Thoracic aorta (tissue), 2 donors: ENCODE measurements around the gene CCL17. TPM values are rescaled to one million over a fixed set of nuclear protein-coding genes. Genes with fewer than 3 reads are reported as not detected.

Experiments
- ATAC-seq: fragments of 150-250 bp; one replicate; pipeline ENCODE4 v1.8.0; 2017; ENCODE audit warnings: low read depth; ENCODE audit not compliant: insufficient number of reproducible peaks, low FRiP score
- DNase-seq: peaks from one replicate; pipeline ENCODE4 v3.0.0-alpha.2; 2020; ENCODE audit warnings: low spot score
- H3K27ac ChIP-seq, 2 donors: fragments of 200-600 bp; sonication (generic); 1 replicate in 1 of 2; 2 replicates in 1 of 2; pipeline ENCODE4 v1.5.1; 2016; ENCODE audit warnings: mild to moderate bottlenecking in 2 of 2, moderate library complexity in 2 of 2
- H3K27me3 ChIP-seq: fragments of 200-600 bp; sonication (generic); replicated peaks from 2 replicates; pipeline ENCODE4 v1.6.0; 2016; ENCODE audit warnings: mild to moderate bottlenecking; ENCODE audit not compliant: insufficient read depth
- H3K36me3 ChIP-seq: fragments of 200-600 bp; sonication (generic); one replicate; pipeline ENCODE4 v1.5.1; 2016
- H3K4me1 ChIP-seq, 2 donors: fragments of 200-600 bp; sonication (generic); 1 replicate in 1 of 2; 2 replicates in 1 of 2; pipeline versions ENCODE4 v1.5.1 to v1.6.0; 2016; ENCODE audit warnings: low read depth in 2 of 2, mild to moderate bottlenecking in 1 of 2; ENCODE audit not compliant: control insufficient read depth in 1 of 2
- H3K4me3 ChIP-seq: fragments of 200-600 bp; sonication (generic); 2 replicates; pipeline ENCODE4 v1.5.1; 2016; ENCODE audit warnings: mild to moderate bottlenecking
- H3K9me3 ChIP-seq: fragments of 200-600 bp; sonication (generic); 2 replicates; pipeline ENCODE4 v1.5.1; 2016
- CTCF ChIP-seq: fragments of 200-600 bp; sonication (generic); IDR thresholded peaks from one replicate; pipeline ENCODE4 v1.5.1; 2019; ENCODE audit warnings: antibody characterized with exemption
- total RNA-seq, 2 donors: library from RNA; depleted of rRNA; stranded (reverse); fragments of >200 nt; gene quantifications; one replicate each; pipeline versions ENCODE4 v1.1.0 to v1.2.3, GENCODE V29; 2016

Gene CCL17
- not detected for total RNA-seq

- no peaks in the 10 kb centered on the region for H3K36me3 ChIP-seq
- H3K4me3 ChIP-seq = no peak within 1 kb of the TSS
- H3K4me1 ChIP-seq = peaks cover 0 to 8% of the 10 kb centered on the region in 2 donors
- no peak for TF ChIP-seq CTCF
- no peaks in the 10 kb centered on the region for H3K27me3 ChIP-seq
- H3K9me3 ChIP-seq = no peaks in the 10 kb centered on the region
- no peak for DNase-seq
- no peak within 1 kb of the TSS for H3K27ac ChIP-seq
- no peak for ATAC-seq
Observed at GRCh38 chr16:57403965-57404817, at the start of gene CCL17. TSS of gene CCL17 (plus strand) at chr16:57404767. CDS start at chr16:57413933, 9,166 bp downstream.

- no peaks in the 10 kb centered on the region for H3K9me3 ChIP-seq
- ATAC-seq (no peak), DNase-seq (no peak)
- TF ChIP-seq CTCF = no peak
- H3K27ac ChIP-seq = no peak overlapping the region
- peaks cover 0 to under 1% of the 10 kb centered on the region in 2 donors for H3K4me1 ChIP-seq
- no peaks in the 10 kb centered on the region for H3K27me3 ChIP-seq
- no peaks in the 10 kb centered on the region for H3K36me3 ChIP-seq
- H3K4me3 ChIP-seq = no peak overlapping the region
Observed at GRCh38 chr16:57355898-57356414, 48.6 kb upstream of the CCL17 start.

- H3K27me3 ChIP-seq = no peaks in the 10 kb centered on the region
- no peak overlapping the region for H3K4me3 ChIP-seq
- H3K4me1 ChIP-seq = peaks cover 0 to 5% of the 10 kb centered on the region in 2 donors
- DNase-seq (no peak), ATAC-seq (no peak)
- no peak for TF ChIP-seq CTCF
- no peak overlapping the region for H3K27ac ChIP-seq
- H3K36me3 ChIP-seq = no peaks in the 10 kb centered on the region
- no peaks in the 10 kb centered on the region for H3K9me3 ChIP-seq
Observed at GRCh38 chr16:57356547-57356946, 48.0 kb upstream of the CCL17 start.

- TF ChIP-seq CTCF = no peak
- ATAC-seq (no peak), DNase-seq (no peak)
- Histone ChIP-seq H3K9me3 (no peaks in the 10 kb centered on the region), H3K27me3 (no peaks in the 10 kb centered on the region), H3K27ac (no peak overlapping the region), H3K4me1 (peaks cover 0 to 5% of the 10 kb centered on the region in 2 donors), H3K4me3 (no peak overlapping the region), H3K36me3 (no peaks in the 10 kb centered on the region)
Observed at GRCh38 chr16:57357330-57358085, 47.1 kb upstream of the CCL17 start.

GRCh38 chr16:57358086-57358420 is 46.5 kb upstream of the CCL17 start:
- DNase-seq (no peak), ATAC-seq (no peak)
- peaks cover 0 to 5% of the 10 kb centered on the region in 2 donors for H3K4me1 ChIP-seq
- no peak overlapping the region for H3K27ac ChIP-seq
- no peaks in the 10 kb centered on the region for H3K9me3 ChIP-seq
- H3K36me3 ChIP-seq = no peaks in the 10 kb centered on the region
- no peak overlapping the region for H3K4me3 ChIP-seq
- H3K27me3 ChIP-seq = no peaks in the 10 kb centered on the region
- no peak for TF ChIP-seq CTCF
